GM23338 (cell line): ENCODE results near the gene TNS1.

Source experiments
- EZH2 ChIP-seq: fragments of 200-600 bp; sonication (generic); IDR thresholded peaks from one replicate; pipeline ENCODE4 v1.8.0; 2017; ENCODE audit warnings: antibody characterized with exemption, mild to moderate bottlenecking, low read depth; ENCODE audit not compliant: unreplicated experiment
- JUNB ChIP-seq: IDR thresholded peaks from one replicate; pipeline ENCODE4 v1.6.1; 2016; ENCODE audit warnings: antibody characterized with exemption; ENCODE audit not compliant: unreplicated experiment
- POLR2AphosphoS5 ChIP-seq: IDR thresholded peaks from 2 replicates; pipeline ENCODE4 v1.6.1; 2016; ENCODE audit warnings: antibody characterized with exemption, low read depth
- TF ChIP-seq, protein P1 (sequence below), 2 experiments: fragments of 200-600 bp in 1 of 2; sonication (generic) in 1 of 2; conservative IDR thresholded peaks; 2 replicates each; pipeline versions ENCODE4 v1.5.1 to v1.6.1; 2016 to 2017; ENCODE audit warnings: antibody characterized with exemption in 2 of 2, low read depth in 2 of 2, mild to moderate bottlenecking in 2 of 2, moderate library complexity in 1 of 2
- TF ChIP-seq, protein P2 (sequence below): IDR thresholded peaks from one replicate; pipeline ENCODE4 v1.6.1; 2018; ENCODE audit warnings: antibody characterized with exemption; ENCODE audit not compliant: unreplicated experiment

DNA sequence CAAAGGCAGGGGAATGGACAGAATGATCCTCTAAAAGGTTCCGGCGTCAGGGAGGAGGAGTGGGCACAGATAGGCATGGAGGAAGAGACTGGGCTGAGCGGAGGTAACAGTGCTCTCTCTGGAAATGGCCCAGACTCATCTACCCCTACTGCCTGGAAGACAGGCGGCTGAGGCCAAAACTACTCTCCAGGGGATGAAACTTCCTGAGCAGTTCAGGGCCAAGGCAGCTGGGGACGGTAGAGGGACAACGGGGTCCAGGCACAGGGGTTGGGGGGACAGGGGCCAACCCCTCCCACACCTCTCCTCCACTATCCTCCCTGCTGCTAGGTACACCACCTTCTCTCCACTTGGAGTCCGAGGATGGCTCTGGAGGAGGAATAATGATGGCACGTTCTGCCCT lies 94.3 kb downstream of the TNS1 start:
- TF ChIP-seq EZH2 (no peak), POLR2AphosphoS5 (no peak), JUNB (no peak)
- TF ChIP-seq, protein P1, sequence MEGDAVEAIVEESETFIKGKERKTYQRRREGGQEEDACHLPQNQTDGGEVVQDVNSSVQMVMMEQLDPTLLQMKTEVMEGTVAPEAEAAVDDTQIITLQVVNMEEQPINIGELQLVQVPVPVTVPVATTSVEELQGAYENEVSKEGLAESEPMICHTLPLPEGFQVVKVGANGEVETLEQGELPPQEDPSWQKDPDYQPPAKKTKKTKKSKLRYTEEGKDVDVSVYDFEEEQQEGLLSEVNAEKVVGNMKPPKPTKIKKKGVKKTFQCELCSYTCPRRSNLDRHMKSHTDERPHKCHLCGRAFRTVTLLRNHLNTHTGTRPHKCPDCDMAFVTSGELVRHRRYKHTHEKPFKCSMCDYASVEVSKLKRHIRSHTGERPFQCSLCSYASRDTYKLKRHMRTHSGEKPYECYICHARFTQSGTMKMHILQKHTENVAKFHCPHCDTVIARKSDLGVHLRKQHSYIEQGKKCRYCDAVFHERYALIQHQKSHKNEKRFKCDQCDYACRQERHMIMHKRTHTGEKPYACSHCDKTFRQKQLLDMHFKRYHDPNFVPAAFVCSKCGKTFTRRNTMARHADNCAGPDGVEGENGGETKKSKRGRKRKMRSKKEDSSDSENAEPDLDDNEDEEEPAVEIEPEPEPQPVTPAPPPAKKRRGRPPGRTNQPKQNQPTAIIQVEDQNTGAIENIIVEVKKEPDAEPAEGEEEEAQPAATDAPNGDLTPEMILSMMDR (conservative IDR thresholded peaks at IDR 0.05; ENCODE audit: low read depth in 2 of 2) = no peak
- TF ChIP-seq, protein P2, sequence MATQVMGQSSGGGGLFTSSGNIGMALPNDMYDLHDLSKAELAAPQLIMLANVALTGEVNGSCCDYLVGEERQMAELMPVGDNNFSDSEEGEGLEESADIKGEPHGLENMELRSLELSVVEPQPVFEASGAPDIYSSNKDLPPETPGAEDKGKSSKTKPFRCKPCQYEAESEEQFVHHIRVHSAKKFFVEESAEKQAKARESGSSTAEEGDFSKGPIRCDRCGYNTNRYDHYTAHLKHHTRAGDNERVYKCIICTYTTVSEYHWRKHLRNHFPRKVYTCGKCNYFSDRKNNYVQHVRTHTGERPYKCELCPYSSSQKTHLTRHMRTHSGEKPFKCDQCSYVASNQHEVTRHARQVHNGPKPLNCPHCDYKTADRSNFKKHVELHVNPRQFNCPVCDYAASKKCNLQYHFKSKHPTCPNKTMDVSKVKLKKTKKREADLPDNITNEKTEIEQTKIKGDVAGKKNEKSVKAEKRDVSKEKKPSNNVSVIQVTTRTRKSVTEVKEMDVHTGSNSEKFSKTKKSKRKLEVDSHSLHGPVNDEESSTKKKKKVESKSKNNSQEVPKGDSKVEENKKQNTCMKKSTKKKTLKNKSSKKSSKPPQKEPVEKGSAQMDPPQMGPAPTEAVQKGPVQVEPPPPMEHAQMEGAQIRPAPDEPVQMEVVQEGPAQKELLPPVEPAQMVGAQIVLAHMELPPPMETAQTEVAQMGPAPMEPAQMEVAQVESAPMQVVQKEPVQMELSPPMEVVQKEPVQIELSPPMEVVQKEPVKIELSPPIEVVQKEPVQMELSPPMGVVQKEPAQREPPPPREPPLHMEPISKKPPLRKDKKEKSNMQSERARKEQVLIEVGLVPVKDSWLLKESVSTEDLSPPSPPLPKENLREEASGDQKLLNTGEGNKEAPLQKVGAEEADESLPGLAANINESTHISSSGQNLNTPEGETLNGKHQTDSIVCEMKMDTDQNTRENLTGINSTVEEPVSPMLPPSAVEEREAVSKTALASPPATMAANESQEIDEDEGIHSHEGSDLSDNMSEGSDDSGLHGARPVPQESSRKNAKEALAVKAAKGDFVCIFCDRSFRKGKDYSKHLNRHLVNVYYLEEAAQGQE = no peak
